Measurements from ENCODE around the gene FAM184B.

DNA sequence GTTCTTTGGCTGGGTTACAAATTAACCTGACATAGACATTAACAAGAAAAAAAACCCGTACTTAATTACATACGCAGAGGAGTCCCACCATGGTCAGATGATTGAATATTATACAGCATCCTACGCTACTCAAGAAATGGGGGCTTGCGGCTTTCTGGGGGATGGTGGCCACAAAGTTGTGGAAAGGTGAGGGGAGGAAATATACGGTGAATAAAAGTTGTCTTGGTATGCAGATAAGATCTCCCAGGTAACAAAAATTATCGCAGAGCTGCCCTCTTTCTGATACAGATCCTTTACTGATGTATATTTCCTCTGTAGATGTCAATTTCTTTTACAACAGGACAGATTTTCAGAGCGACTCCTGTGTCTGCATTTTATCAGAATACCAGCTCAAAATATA lies 28.2 kb upstream of the FAM184B start:
- TF ChIP-seq, protein P1, sequence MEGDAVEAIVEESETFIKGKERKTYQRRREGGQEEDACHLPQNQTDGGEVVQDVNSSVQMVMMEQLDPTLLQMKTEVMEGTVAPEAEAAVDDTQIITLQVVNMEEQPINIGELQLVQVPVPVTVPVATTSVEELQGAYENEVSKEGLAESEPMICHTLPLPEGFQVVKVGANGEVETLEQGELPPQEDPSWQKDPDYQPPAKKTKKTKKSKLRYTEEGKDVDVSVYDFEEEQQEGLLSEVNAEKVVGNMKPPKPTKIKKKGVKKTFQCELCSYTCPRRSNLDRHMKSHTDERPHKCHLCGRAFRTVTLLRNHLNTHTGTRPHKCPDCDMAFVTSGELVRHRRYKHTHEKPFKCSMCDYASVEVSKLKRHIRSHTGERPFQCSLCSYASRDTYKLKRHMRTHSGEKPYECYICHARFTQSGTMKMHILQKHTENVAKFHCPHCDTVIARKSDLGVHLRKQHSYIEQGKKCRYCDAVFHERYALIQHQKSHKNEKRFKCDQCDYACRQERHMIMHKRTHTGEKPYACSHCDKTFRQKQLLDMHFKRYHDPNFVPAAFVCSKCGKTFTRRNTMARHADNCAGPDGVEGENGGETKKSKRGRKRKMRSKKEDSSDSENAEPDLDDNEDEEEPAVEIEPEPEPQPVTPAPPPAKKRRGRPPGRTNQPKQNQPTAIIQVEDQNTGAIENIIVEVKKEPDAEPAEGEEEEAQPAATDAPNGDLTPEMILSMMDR (IDR thresholded peaks at IDR 0.05): no peak
- TF ChIP-seq POLR2A (IDR thresholded peaks at IDR 0.05) (no peak), POLR2AphosphoS5 (IDR thresholded peaks at IDR 0.05) (no peak)
